GM15510 (cell line): ENCODE data around the gene RAPGEF6.

Experiments
- POLR2A ChIP-seq: IDR thresholded peaks from 3 replicates; pipeline ENCODE4 v1.6.1; 2011; ENCODE audit warnings: borderline replicate concordance; ENCODE audit not compliant: insufficient read length; ENCODE audit errors: extremely low read depth

RAPGEF6 gene

DNA sequence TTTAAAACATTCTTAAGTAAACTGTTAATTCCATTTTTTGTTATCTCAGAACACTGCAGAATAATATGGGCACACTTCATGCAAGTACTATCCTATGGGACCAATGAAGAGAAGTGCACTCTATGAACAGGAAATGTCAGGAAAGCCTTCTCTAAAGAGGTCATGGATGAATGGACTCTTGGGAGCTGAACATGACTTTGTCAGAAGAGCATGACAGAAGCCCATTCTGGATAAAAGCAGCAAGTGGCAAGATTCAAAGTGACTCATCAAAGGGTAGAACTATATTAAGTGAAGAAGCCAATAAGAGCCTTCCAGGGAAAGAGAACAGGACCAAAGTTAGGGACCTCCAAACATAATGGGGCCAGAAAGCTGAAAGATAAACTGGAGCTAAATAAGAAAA lies 94.0 kb downstream of the RAPGEF6 start:
- no peak for TF ChIP-seq POLR2A

- no peak for TF ChIP-seq POLR2A
Observed at GRCh38 chr5:131539251-131539650, 95.8 kb downstream of the RAPGEF6 start.

GRCh38 chr5:131538177-131538593 lies 96.8 kb downstream of the RAPGEF6 start:
- no peak for TF ChIP-seq POLR2A

GRCh38 chr5:131536850-131537448 lies 98.1 kb downstream of the RAPGEF6 start:
- no peak for TF ChIP-seq POLR2A

- no peak for TF ChIP-seq POLR2A
Observed at GRCh38 chr5:131536211-131536826, 98.7 kb downstream of the RAPGEF6 start.

- no peak for TF ChIP-seq POLR2A
Observed at GRCh38 chr5:131534974-131535373, 100.1 kb downstream of the RAPGEF6 start.

DNA sequence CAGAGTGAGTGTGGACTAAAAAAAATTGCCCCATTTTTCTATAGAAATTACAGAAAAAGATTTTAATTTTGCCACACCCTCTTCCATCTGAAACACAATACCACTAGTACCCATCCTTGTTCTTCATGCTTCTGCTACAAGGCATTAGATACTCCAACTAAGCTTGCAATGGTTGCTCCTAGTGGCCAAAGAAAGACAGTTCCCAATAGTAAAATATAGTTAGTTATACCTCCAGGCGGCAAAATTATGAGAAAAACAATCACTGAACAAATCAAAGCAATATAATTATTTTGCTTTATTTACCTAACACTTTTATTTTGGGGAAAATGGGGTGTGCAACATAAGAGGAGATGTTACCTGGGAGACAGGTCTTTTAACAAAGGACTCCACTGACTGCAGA lies 101.2 kb downstream of the RAPGEF6 start:
- TF ChIP-seq POLR2A: no peak

- TF ChIP-seq POLR2A: no peak
Observed at GRCh38 chr5:131532031-131532640, 102.9 kb downstream of the RAPGEF6 start.

GRCh38 chr5:131530706-131531331 lies 104.2 kb downstream of the RAPGEF6 start:
- no peak for TF ChIP-seq POLR2A

DNA sequence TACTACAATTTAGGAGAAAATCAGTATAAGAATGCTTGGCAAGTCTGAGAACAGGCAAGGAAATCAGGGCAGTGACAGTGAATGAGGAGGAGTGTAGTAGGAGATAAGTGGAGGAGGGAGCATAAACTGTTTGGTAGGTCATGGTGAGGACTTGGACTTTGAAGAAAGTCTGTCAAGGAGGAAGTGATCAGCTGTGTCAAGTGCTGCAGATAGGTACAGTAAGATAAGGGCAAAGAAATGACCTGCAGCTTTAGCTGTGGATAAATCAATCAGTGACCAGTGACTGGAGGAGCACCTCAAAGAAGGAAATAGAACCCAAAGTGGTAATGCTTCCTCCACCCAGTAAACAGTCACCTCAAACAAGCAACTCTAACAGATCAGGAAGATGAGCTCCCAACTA lies 106.3 kb downstream of the RAPGEF6 start:
- TF ChIP-seq POLR2A: no peak

DNA sequence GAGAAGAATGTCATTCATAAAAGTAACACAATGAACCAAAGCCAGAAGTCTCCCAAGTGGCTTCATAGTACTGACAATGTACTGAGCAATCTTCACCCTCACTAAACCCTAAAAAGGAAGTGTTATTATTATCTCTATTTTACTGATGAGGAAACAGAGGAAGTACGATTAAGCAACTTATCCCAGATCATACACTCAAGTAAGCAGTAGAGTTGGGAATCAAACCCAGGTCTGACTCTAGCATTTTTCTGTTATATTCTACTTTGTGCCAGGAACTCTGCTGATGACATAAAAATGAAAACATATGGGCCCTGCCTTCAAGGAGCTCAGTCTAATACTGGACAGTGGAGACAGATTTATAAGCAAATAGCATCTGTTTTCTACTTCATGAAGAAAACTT lies 109.2 kb downstream of the RAPGEF6 start:
- no peak for TF ChIP-seq POLR2A

GRCh38 chr5:131524431-131524830 lies 110.6 kb downstream of the RAPGEF6 start:
- TF ChIP-seq POLR2A: no peak

GRCh38 chr5:131523500-131524185 lies 111.4 kb downstream of the RAPGEF6 start:
- TF ChIP-seq POLR2A: no peak

- TF ChIP-seq POLR2A: no peak
Observed at GRCh38 chr5:131521252-131521651, 113.8 kb downstream of the RAPGEF6 start.

DNA sequence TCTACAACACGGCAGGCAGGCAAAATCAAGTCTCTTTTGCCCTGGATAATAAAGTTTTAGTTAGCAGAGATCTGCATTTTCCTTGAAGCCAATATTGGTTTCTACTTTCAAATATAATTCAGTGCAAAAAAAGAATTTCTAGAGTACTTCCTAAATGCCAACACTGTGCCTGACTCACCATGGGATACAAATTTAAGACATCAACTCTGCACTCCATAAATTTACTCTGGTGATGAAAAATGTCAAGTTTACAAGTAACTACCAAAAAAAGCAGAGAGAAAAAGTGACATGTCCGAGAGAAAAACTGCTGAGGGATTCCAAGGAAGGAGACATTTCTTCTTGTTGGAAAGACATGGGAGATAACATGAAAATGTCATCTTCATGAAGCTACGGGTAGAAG lies 119.7 kb downstream of the RAPGEF6 start:
- no peak for TF ChIP-seq POLR2A
